MM.1S (cell line): ENCODE results near the gene LCP1.

ENCODE experiments used
- DNase-seq: peaks from one replicate; pipeline ENCODE4 v3.0.0-alpha.2; 2015
- H2AFZ ChIP-seq: fragments of 300-600 bp; sonication (generic); 2 replicates; pipeline ENCODE4 v1.6.0; 2016; ENCODE audit warnings: antibody characterized with exemption, low read length
- H3F3A ChIP-seq: fragments of 300-600 bp; sonication (generic); 2 replicates; pipeline ENCODE4 v1.6.1; 2016; ENCODE audit warnings: mild to moderate bottlenecking, antibody characterized with exemption, low read length, moderate library complexity, mixed read lengths; ENCODE audit not compliant: insufficient read depth
- H3K27ac ChIP-seq: fragments of 300-600 bp; sonication (generic); 2 replicates; pipeline ENCODE4 v1.5.1; 2016; ENCODE audit warnings: mild to moderate bottlenecking, low read length
- H3K27me3 ChIP-seq: fragments of 300-600 bp; sonication (generic); replicated peaks from 2 replicates; pipeline ENCODE4 v1.6.0; 2016; ENCODE audit warnings: low read length; ENCODE audit not compliant: insufficient read depth
- H3K36me3 ChIP-seq: fragments of 300-600 bp; sonication (generic); replicated peaks from 2 replicates; pipeline ENCODE4 v1.6.1; 2016; ENCODE audit warnings: mild to moderate bottlenecking, low read length, mixed read lengths; ENCODE audit not compliant: insufficient read depth
- H3K4me1 ChIP-seq: fragments of 300-600 bp; sonication (generic); 2 replicates; pipeline ENCODE4 v1.6.1; 2016; ENCODE audit warnings: low read length, mixed read lengths
- H3K4me2 ChIP-seq: fragments of 300-600 bp; sonication (generic); 2 replicates; pipeline ENCODE4 v1.6.0; 2016; ENCODE audit warnings: low read depth, low read length
- H3K4me3 ChIP-seq: fragments of 300-600 bp; sonication (generic); 2 replicates; pipeline ENCODE4 v1.5.1; 2016; ENCODE audit warnings: low read length, mixed read lengths
- H3K79me2 ChIP-seq: fragments of 300-600 bp; sonication (generic); 2 replicates; pipeline ENCODE4 v1.6.1; 2016; ENCODE audit warnings: mixed run types, low read length, mixed read lengths
- H3K9ac ChIP-seq: fragments of 300-600 bp; sonication (generic); 2 replicates; pipeline ENCODE4 v1.6.1; 2016; ENCODE audit warnings: low read length, mixed read lengths
- H3K9me2 ChIP-seq: fragments of 300-600 bp; sonication (generic); replicated peaks from 2 replicates; pipeline ENCODE4 v1.6.1; 2016; ENCODE audit warnings: mild to moderate bottlenecking, low read length, mixed read lengths; ENCODE audit not compliant: insufficient read depth
- H3K9me3 ChIP-seq: fragments of 300-600 bp; sonication (generic); replicated peaks from 2 replicates; pipeline ENCODE4 v1.6.1; 2016; ENCODE audit warnings: mild to moderate bottlenecking, low read length, mixed read lengths; ENCODE audit not compliant: insufficient read depth
- H4K20me1 ChIP-seq: fragments of 300-600 bp; sonication (generic); 2 replicates; pipeline ENCODE4 v1.6.1; 2016; ENCODE audit warnings: mild to moderate bottlenecking, low read length, moderate library complexity, mixed read lengths; ENCODE audit not compliant: insufficient read depth
- EZH2 ChIP-seq: fragments of 300-600 bp; sonication (generic); optimal IDR thresholded peaks from 2 replicates; pipeline ENCODE3; 2017; ENCODE audit warnings: low read depth, mild to moderate bottlenecking, antibody characterized with exemption, low read length, mixed read lengths
- EZH2phosphoT487 ChIP-seq: fragments of 300-600 bp; sonication (generic); IDR thresholded peaks from 2 replicates; pipeline ENCODE4 v1.6.1; 2018; ENCODE audit warnings: antibody characterized with exemption, low read length
- TF ChIP-seq, protein P1 (sequence below): fragments of 300-600 bp; sonication (generic); IDR thresholded peaks from 2 replicates; pipeline ENCODE4 v1.5.1; 2016; ENCODE audit warnings: antibody characterized with exemption, low read length, mixed read lengths

LCP1 gene

GRCh38 chr13:46124967-46125933 is 56.7 kb downstream of the LCP1 start:
- Histone ChIP-seq H3K4me2 (no peak overlapping the region), H3K79me2 (no peaks in the 10 kb centered on the region), H3K36me3 (peaks cover 4% of the 10 kb centered on the region; the same call in 1 of the 2 replicates), H3K27me3 (no peaks in the 10 kb centered on the region), H3K9me2 (no peaks in the 10 kb centered on the region), H3K9me3 (no peaks in the 10 kb centered on the region), H4K20me1 (no peaks in the 10 kb centered on the region), H3K4me3 (no peak overlapping the region), H3K27ac (no peak overlapping the region), H3K9ac (no peak overlapping the region), H3F3A (peaks cover 23% of the 10 kb centered on the region), H3K4me1 (no peaks in the 10 kb centered on the region), H2AFZ (no peak overlapping the region)
- TF ChIP-seq EZH2phosphoT487 (no peak), EZH2 (no peak)
- TF ChIP-seq, protein P1, sequence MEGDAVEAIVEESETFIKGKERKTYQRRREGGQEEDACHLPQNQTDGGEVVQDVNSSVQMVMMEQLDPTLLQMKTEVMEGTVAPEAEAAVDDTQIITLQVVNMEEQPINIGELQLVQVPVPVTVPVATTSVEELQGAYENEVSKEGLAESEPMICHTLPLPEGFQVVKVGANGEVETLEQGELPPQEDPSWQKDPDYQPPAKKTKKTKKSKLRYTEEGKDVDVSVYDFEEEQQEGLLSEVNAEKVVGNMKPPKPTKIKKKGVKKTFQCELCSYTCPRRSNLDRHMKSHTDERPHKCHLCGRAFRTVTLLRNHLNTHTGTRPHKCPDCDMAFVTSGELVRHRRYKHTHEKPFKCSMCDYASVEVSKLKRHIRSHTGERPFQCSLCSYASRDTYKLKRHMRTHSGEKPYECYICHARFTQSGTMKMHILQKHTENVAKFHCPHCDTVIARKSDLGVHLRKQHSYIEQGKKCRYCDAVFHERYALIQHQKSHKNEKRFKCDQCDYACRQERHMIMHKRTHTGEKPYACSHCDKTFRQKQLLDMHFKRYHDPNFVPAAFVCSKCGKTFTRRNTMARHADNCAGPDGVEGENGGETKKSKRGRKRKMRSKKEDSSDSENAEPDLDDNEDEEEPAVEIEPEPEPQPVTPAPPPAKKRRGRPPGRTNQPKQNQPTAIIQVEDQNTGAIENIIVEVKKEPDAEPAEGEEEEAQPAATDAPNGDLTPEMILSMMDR = no peak
- no peak for DNase-seq

DNA sequence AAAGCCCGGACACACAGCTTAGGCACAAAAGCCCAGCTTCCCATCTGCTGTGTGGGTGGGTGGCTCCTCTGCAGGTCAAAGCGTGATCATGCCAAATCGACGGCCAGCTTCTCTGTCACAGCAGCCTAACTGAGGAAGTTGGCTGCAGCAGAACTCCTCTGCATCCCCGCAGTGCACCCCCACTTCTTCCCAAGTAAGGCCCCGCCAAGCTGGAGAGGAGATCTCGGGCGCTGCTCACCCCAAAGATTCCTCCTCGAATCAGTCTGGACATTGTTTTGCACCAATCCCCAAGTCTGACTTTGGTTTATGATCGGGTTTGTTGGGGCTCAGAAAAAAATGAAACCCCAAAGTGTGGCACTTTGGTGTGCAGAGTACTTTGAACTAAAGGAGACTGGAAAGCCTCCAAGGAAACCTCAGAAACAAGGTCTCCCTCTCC is 57.4 kb downstream of the LCP1 start:
- no peak for TF ChIP-seq EZH2phosphoT487
- TF ChIP-seq, protein P1 = no peak
- TF ChIP-seq EZH2 = no peak
- Histone ChIP-seq H3F3A (peaks cover 23% of the 10 kb centered on the region), H3K27me3 (no peaks in the 10 kb centered on the region), H3K4me3 (no peak overlapping the region), H3K9me3 (no peaks in the 10 kb centered on the region), H3K4me2 (no peak overlapping the region), H3K9me2 (no peaks in the 10 kb centered on the region), H3K27ac (no peak overlapping the region), H3K79me2 (no peaks in the 10 kb centered on the region), H3K36me3 (0 out of 2 replicates have a peak, but pooled peaks cover 3% of the 10 kb centered on the region), H4K20me1 (no peaks in the 10 kb centered on the region), H3K4me1 (no peaks in the 10 kb centered on the region), H2AFZ (no peak overlapping the region), H3K9ac (no peak overlapping the region)
- DNase-seq = no peak

DNA sequence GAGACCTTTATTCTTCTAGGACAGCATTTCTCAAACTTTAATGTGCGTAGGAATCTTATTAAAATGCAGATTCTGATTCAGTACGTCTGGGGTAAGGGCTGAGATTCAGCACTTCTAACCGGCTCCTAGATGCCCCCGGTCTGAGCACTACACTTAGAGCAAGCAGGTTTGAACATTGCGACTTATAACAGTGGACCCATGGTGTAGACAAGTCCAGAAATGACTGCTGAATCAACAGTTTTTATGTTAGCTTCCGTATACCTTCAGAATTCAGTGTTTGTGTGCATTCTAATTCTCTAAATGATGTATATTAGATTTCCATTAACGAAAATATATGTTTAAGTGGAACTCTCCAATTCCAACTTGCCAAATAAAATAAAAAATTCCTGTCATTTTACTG is 59.7 kb downstream of the LCP1 start:
- no peak overlapping the region for H3K4me2 ChIP-seq
- H3K36me3 ChIP-seq = 0 out of 2 replicates have a peak, but pooled peaks cover 3% of the 10 kb centered on the region
- no peaks in the 10 kb centered on the region for H3K79me2 ChIP-seq
- H3F3A ChIP-seq = peaks cover 18% of the 10 kb centered on the region
- no peak overlapping the region for H2AFZ ChIP-seq
- no peak overlapping the region for H3K4me3 ChIP-seq
- H3K9me2 ChIP-seq = no peaks in the 10 kb centered on the region
- H3K9ac ChIP-seq = no peak overlapping the region
- no peak for DNase-seq
- H3K4me1 ChIP-seq = no peaks in the 10 kb centered on the region
- no peak overlapping the region for H3K27ac ChIP-seq
- no peaks in the 10 kb centered on the region for H4K20me1 ChIP-seq
- TF ChIP-seq EZH2 = no peak
- TF ChIP-seq EZH2phosphoT487 = no peak
- TF ChIP-seq, protein P1 = no peak
- H3K27me3 ChIP-seq = no peaks in the 10 kb centered on the region
- no peaks in the 10 kb centered on the region for H3K9me3 ChIP-seq
